Endothelial cell of umbilical vein (primary cell): ENCODE results near the gene DGKD. TPM values are rescaled to one million over a fixed set of nuclear protein-coding genes. Genes with fewer than 3 reads are reported as not detected.

Source experiments
- BruUV-seq: library from RNA; stranded (reverse); fragments of 400-500 nt; replicated peaks from 2 replicates; lab custom pipeline; 2021; lab: Mats Ljungman, UMichigan
- CTCF ChIA-PET: fragments of 300-600, 350-600 bp; sonication (Branson Sonifier 250); formaldehyde crosslinking; loops from one replicate; lab custom pipeline; 2021; ENCODE audit warnings: antibody characterized with exemption, inconsistent platforms; lab: Charles Lee
- POLR2A ChIA-PET: fragments of 300-600, 350-600 bp; sonication (Branson Sonifier 250); formaldehyde crosslinking; loops from one replicate; lab custom pipeline; 2021; ENCODE audit warnings: antibody characterized with exemption, inconsistent platforms; lab: Charles Lee
- DNase-seq: peaks from one replicate; pipeline ENCODE4 v3.0.0-alpha.2; 2011; ENCODE audit warnings: low read depth, low spot score
- FAIRE-seq: peaks from 2 replicates; lab custom pipeline; 2011; peaks lifted over from hg19 to GRCh38; lab: Jason Lieb, UNC
- H2AFZ ChIP-seq: 2 replicates; pipeline ENCODE4 v1.6.0; 2012; ENCODE audit warnings: low read depth, low read length, control low read depth, inconsistent platforms
- H3K27ac ChIP-seq: 2 replicates; pipeline ENCODE4 v1.5.1; 2011; ENCODE audit warnings: low read depth, mild to moderate bottlenecking, control low read depth, low read length, moderate library complexity; ENCODE audit not compliant: insufficient read depth
- H3K27me3 ChIP-seq, 2 experiments: 2 replicates each; pipeline versions ENCODE4 v1.6.0 to v1.6.1; 2011; ENCODE audit warnings: low read length in 2 of 2, mixed read lengths in 1 of 2; ENCODE audit not compliant: control insufficient read depth in 2 of 2, insufficient read depth in 2 of 2
- H3K36me3 ChIP-seq, 2 experiments: 2 replicates in 1 of 2; 3 replicates in 1 of 2; pipeline ENCODE4 v1.5.1; 2011; ENCODE audit warnings: low read length in 2 of 2, mild to moderate bottlenecking in 1 of 2, moderate library complexity in 1 of 2; ENCODE audit not compliant: control insufficient read depth in 2 of 2, insufficient read depth in 2 of 2; ENCODE audit errors: extremely low read depth in 1 of 2
- H3K4me1 ChIP-seq: 3 replicates; pipeline ENCODE4 v1.5.1; 2011; ENCODE audit warnings: mild to moderate bottlenecking, low read length; ENCODE audit not compliant: control insufficient read depth, insufficient read depth; ENCODE audit errors: extremely low read depth
- H3K4me2 ChIP-seq: 2 replicates; pipeline ENCODE4 v1.6.1; 2011; ENCODE audit warnings: low read length, control low read depth, mixed read lengths; ENCODE audit not compliant: insufficient read depth
- H3K4me3 ChIP-seq, 3 experiments: fragments of 200-600 bp in 1 of 3; sonication (generic), shearing (Covaris generic) in 1 of 3; replicated peaks in 1 of 3; 2 replicates each; pipeline ENCODE4 v1.5.1; 2011 to 2016; ENCODE audit warnings: control low read depth in 3 of 3, low read length in 3 of 3, mild to moderate bottlenecking in 2 of 3, inconsistent platforms in 1 of 3, low read depth in 1 of 3, moderate library complexity in 1 of 3; ENCODE audit not compliant: insufficient read depth in 1 of 3
- H3K79me2 ChIP-seq: 2 replicates; pipeline ENCODE4 v1.6.0; 2012; ENCODE audit warnings: low read length, inconsistent platforms; ENCODE audit not compliant: control insufficient read depth, insufficient read depth
- H3K9ac ChIP-seq: replicated peaks from 2 replicates; pipeline ENCODE3; 2011; ENCODE audit warnings: low read length, control low read depth; ENCODE audit not compliant: insufficient read depth; ENCODE audit errors: extremely low read depth
- H3K9me1 ChIP-seq: replicated peaks from 3 replicates; pipeline ENCODE4 v1.6.0; 2011; ENCODE audit warnings: mild to moderate bottlenecking, low read length; ENCODE audit not compliant: control insufficient read depth, insufficient read depth; ENCODE audit errors: extremely low read depth
- H3K9me3 ChIP-seq: replicated peaks from 2 replicates; pipeline ENCODE4 v1.5.1; 2012; ENCODE audit warnings: low read length, inconsistent platforms; ENCODE audit not compliant: control insufficient read depth, insufficient read depth
- H4K20me1 ChIP-seq: replicated peaks from 2 replicates; pipeline ENCODE3; 2011; ENCODE audit warnings: mild to moderate bottlenecking, low read length; ENCODE audit not compliant: control insufficient read depth, insufficient read depth; ENCODE audit errors: extremely low read depth
- EZH2 ChIP-seq: IDR thresholded peaks from 2 replicates; pipeline ENCODE4 v1.6.1; 2012; ENCODE audit warnings: borderline replicate concordance, low read depth, mild to moderate bottlenecking, moderate library complexity, low read length, inconsistent platforms; ENCODE audit not compliant: severe bottlenecking
- FOS ChIP-seq: IDR thresholded peaks from 2 replicates; pipeline ENCODE4 v1.6.1; 2011; ENCODE audit warnings: mild to moderate bottlenecking, low read length, moderate library complexity, borderline replicate concordance; ENCODE audit not compliant: insufficient read depth
- GATA2 ChIP-seq: IDR thresholded peaks from 2 replicates; pipeline ENCODE4 v1.7.0; 2011; ENCODE audit warnings: low read depth, mild to moderate bottlenecking, moderate library complexity, mixed read lengths, low read length; ENCODE audit not compliant: insufficient read length, insufficient read depth
- JUN ChIP-seq: IDR thresholded peaks from 2 replicates; pipeline ENCODE4 v1.6.1; 2011; ENCODE audit warnings: borderline replicate concordance, low read depth; ENCODE audit not compliant: insufficient read length, insufficient read depth
- MYC ChIP-seq: IDR thresholded peaks from one replicate; pipeline ENCODE4 v1.6.1; 2011; ENCODE audit warnings: mild to moderate bottlenecking, low read depth, low read length
- POLR2A ChIP-seq: IDR thresholded peaks from 2 replicates; pipeline ENCODE4 v1.6.1; 2012; ENCODE audit warnings: low read depth, mild to moderate bottlenecking, control low read depth, low read length
- POLR2AphosphoS5 ChIP-seq: IDR thresholded peaks from 2 replicates; pipeline ENCODE4 v1.6.1; 2012; ENCODE audit warnings: low read depth, mild to moderate bottlenecking, control low read depth, low read length, moderate library complexity; ENCODE audit not compliant: insufficient read depth
- dilution Hi-C: fragments of 300-500 bp; cut with MboI; formaldehyde crosslinking; loops from one replicate; pipeline ENCODE4 v1.15.0; 2019; ENCODE audit warnings: low sequenced_read_pairs; ENCODE audit not compliant: extremely low pct_ligation_motif_present
- intact Hi-C: fragments of 100-400 bp; cut with micrococcal nuclease; formaldehyde crosslinking; loops from one replicate; pipeline ENCODE4 v1.10.0; 2022
- polyA plus RNA-seq, 4 experiments: library from polyadenylated mRNA; depleted of rRNA in 3 of 4; stranded (reverse) in 3 of 4; unstranded in 1 of 4; fragments of >200 nt; gene quantifications; 2 replicates each; pipeline versions ENCODE4 v1.2.1 to v1.2.3, GENCODE V29; 2011 to 2012; ENCODE audit warnings: missing spikeins in 1 of 4
- total RNA-seq: library from RNA; stranded (reverse); gene quantifications from 2 replicates; pipeline ENCODE4 v1.2.3, GENCODE V29; 2021
- TF ChIP-seq, protein P1 (sequence below), 2 donors: IDR thresholded peaks; 1 replicate in 1 of 2; 2 replicates in 1 of 2; pipeline ENCODE4 v1.5.1; 2011; ENCODE audit warnings: low read length in 2 of 2, mild to moderate bottlenecking in 2 of 2, moderate library complexity in 2 of 2, control low read depth in 1 of 2, inconsistent platforms in 1 of 2, low read depth in 1 of 2; ENCODE audit not compliant: insufficient read depth in 1 of 2; ENCODE audit errors: extremely low read depth in 1 of 2
- TF ChIP-seq, protein P2 (sequence below): IDR thresholded peaks from 2 replicates; pipeline ENCODE4 v1.6.1; 2011; ENCODE audit not compliant: insufficient read depth, insufficient read length

Gene DGKD
- total and polyA plus RNA-seq, 2 donors (not counting 3 experiments of a cell fraction or from before 2014, with no cell fraction given) = 10.8 to 36.6 TPM

DNA sequence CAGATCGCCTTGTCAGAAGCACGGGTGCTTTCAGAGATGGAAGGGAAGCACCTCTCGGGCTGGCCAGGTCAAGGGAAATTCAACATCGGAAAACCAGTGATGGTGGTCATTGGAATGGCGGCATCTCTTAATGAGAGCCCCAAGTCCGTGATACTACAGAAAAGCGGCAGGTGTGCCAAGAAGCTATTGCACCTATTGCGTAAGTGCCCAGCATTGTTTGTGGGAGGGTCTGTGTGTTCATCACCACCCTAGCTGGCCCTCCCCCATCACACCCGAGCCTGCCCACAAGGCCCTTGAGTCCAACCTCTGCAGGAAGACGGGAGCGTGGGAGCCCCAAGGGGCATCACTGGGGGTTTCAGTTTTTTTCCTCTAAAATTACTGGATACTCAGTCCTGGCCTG lies 100.7 kb downstream of the DGKD start:
- ChIA-PET CTCF (interaction anchor here (1.5 kb wide), 1 partner anchor 51 kb away, joined by 3 read pairs; no protein-coding TSS in a partner anchor), POLR2A (no interaction called here)
- no peak overlapping the region for H3K4me2 ChIP-seq
- H3K27ac ChIP-seq = no peak overlapping the region
- H3K36me3 ChIP-seq = peaks cover 0 to 12% of the 10 kb centered on the region in 2 experiments
- intact Hi-C loops (no loop called here), dilution Hi-C loops (no loop called here)
- no peak for FAIRE-seq
- H3K27me3 ChIP-seq = no peaks in the 10 kb centered on the region
- TF ChIP-seq JUN (no peak), FOS (no peak), MYC (no peak), GATA2 (no peak), POLR2A (no peak), POLR2AphosphoS5 (no peak), EZH2 (no peak)
- TF ChIP-seq, protein P1, sequence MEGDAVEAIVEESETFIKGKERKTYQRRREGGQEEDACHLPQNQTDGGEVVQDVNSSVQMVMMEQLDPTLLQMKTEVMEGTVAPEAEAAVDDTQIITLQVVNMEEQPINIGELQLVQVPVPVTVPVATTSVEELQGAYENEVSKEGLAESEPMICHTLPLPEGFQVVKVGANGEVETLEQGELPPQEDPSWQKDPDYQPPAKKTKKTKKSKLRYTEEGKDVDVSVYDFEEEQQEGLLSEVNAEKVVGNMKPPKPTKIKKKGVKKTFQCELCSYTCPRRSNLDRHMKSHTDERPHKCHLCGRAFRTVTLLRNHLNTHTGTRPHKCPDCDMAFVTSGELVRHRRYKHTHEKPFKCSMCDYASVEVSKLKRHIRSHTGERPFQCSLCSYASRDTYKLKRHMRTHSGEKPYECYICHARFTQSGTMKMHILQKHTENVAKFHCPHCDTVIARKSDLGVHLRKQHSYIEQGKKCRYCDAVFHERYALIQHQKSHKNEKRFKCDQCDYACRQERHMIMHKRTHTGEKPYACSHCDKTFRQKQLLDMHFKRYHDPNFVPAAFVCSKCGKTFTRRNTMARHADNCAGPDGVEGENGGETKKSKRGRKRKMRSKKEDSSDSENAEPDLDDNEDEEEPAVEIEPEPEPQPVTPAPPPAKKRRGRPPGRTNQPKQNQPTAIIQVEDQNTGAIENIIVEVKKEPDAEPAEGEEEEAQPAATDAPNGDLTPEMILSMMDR (IDR thresholded peaks at IDR 0.05; ENCODE audit: extremely low read depth in 1 of 2, insufficient read depth in 1 of 2, low read depth in 1 of 2, low read length in 2 of 2) = no peak
- TF ChIP-seq, protein P2, sequence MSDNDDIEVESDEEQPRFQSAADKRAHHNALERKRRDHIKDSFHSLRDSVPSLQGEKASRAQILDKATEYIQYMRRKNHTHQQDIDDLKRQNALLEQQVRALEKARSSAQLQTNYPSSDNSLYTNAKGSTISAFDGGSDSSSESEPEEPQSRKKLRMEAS = no peak
- DNase-seq = no peak
- no peak overlapping the region for H2AFZ ChIP-seq
- BruUV-seq = no TSS peak
- no peaks in the 10 kb centered on the region for H4K20me1 ChIP-seq
- H3K9ac ChIP-seq = no peak overlapping the region
- H3K4me1 ChIP-seq = no peaks in the 10 kb centered on the region
- H3K79me2 ChIP-seq = no peaks in the 10 kb centered on the region
- no peaks in the 10 kb centered on the region for H3K9me1 ChIP-seq
- no peak overlapping the region for H3K4me3 ChIP-seq
- H3K9me3 ChIP-seq = no peaks in the 10 kb centered on the region
